SW 1271 (cell line): ENCODE results near the gene PRPSAP1.
"Not testable (repeated sequence)": the region's sequence is repeated elsewhere in the genome, so short reads cannot be mapped to it uniquely, and the experiment has no call there.

Source experiments
- DNase-seq, 2 experiments: peaks; one replicate each; lab custom pipeline; 2025; lab: John Stamatoyannopoulos, UW

PRPSAP1 gene

GRCh38 chr17:76318586-76318985 lies 35.1 kb downstream of the PRPSAP1 start:
- DNase-seq = no peak

GRCh38 chr17:76317535-76317934 lies 36.2 kb downstream of the PRPSAP1 start:
- no peak for DNase-seq

- no peak for DNase-seq
Observed at GRCh38 chr17:76314392-76315227, 39.1 kb downstream of the PRPSAP1 start.

GRCh38 chr17:76312735-76313134 lies 41.0 kb downstream of the PRPSAP1 start:
- DNase-seq = no peak

- no peak for DNase-seq
Observed at GRCh38 chr17:76309461-76309860, 44.3 kb downstream of the PRPSAP1 start.

- no peak for DNase-seq
Observed at GRCh38 chr17:76307966-76308338, 45.8 kb downstream of the PRPSAP1 start, which contains the start of gene QRICH2. Gene QRICH2 (minus strand): TSS chr17:76308276. CDS start chr17:76307998, 278 bp downstream.

- no peak for DNase-seq
Observed at GRCh38 chr17:76307299-76307965, 46.3 kb downstream of the PRPSAP1 start.

GRCh38 chr17:76305135-76305454 lies 48.6 kb downstream of the PRPSAP1 start:
- not testable (repeated sequence) for DNase-seq

GRCh38 chr17:76304226-76305134 lies 49.2 kb downstream of the PRPSAP1 start:
- DNase-seq = no peak

GRCh38 chr17:76297436-76297835 lies 56.3 kb downstream of the PRPSAP1 start:
- no peak for DNase-seq

GRCh38 chr17:76296889-76297288 lies 56.8 kb downstream of the PRPSAP1 start:
- no peak for DNase-seq

GRCh38 chr17:76296186-76296585 lies 57.5 kb downstream of the PRPSAP1 start:
- no peak for DNase-seq

GRCh38 chr17:76293106-76293505 lies 60.6 kb downstream of the PRPSAP1 start:
- DNase-seq = no peak

GRCh38 chr17:76292567-76292966 lies 61.1 kb downstream of the PRPSAP1 start:
- no peak for DNase-seq

GRCh38 chr17:76281573-76282371 lies 71.9 kb downstream of the PRPSAP1 start:
- no peak for DNase-seq

- DNase-seq = no peak
Observed at GRCh38 chr17:76280650-76281049, 73.1 kb downstream of the PRPSAP1 start.

GRCh38 chr17:76279742-76280287 lies 73.9 kb downstream of the PRPSAP1 start:
- no peak for DNase-seq

GRCh38 chr17:76278952-76279741 lies 74.6 kb downstream of the PRPSAP1 start:
- DNase-seq = peak; percentile 25 to 66

GRCh38 chr17:76278268-76278908 lies 75.3 kb downstream of the PRPSAP1 start:
- no peak for DNase-seq
